AG10803 (cell line): ENCODE results near the gene SLCO3A1.

ENCODE experiments used
- DNase-seq: peaks from one replicate; pipeline ENCODE4 v3.0.0; 2010; ENCODE audit warnings: low read depth
- H3K4me3 ChIP-seq: 2 replicates; pipeline ENCODE4 v1.5.1; 2011; ENCODE audit warnings: mild to moderate bottlenecking, low read length, control low read depth
- CTCF ChIP-seq: conservative IDR thresholded peaks from 2 replicates; pipeline ENCODE4 v1.5.1; 2011; ENCODE audit warnings: mild to moderate bottlenecking, low read length, control low read depth, inconsistent platforms

SLCO3A1 gene

GRCh38 chr15:92158426-92158825 is 304.9 kb downstream of the SLCO3A1 start:
- H3K4me3 ChIP-seq, result no peak overlapping the region
- TF ChIP-seq CTCF, result no peak
- no peak for DNase-seq

DNA sequence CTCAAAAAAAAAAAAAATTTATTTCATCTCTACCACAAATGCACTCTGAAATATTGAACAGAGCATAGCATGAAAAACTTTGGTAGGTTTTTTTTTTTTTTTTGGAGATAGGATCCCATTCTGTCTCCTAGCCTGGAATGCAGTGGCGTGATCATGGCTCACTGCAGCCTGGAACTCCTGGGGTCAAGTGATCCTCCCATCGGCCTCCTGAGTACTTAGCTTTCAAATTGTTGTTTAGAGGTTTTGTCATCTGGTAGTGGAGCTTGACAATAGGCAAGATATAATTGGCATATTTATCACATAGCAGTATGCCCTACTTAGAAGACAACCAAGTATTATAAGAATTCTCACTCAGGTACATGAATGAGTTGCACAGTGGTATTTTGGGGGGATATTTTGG is 306.0 kb downstream of the SLCO3A1 start:
- H3K4me3 ChIP-seq, result no peak overlapping the region
- TF ChIP-seq CTCF, result no peak
- no peak for DNase-seq

DNA sequence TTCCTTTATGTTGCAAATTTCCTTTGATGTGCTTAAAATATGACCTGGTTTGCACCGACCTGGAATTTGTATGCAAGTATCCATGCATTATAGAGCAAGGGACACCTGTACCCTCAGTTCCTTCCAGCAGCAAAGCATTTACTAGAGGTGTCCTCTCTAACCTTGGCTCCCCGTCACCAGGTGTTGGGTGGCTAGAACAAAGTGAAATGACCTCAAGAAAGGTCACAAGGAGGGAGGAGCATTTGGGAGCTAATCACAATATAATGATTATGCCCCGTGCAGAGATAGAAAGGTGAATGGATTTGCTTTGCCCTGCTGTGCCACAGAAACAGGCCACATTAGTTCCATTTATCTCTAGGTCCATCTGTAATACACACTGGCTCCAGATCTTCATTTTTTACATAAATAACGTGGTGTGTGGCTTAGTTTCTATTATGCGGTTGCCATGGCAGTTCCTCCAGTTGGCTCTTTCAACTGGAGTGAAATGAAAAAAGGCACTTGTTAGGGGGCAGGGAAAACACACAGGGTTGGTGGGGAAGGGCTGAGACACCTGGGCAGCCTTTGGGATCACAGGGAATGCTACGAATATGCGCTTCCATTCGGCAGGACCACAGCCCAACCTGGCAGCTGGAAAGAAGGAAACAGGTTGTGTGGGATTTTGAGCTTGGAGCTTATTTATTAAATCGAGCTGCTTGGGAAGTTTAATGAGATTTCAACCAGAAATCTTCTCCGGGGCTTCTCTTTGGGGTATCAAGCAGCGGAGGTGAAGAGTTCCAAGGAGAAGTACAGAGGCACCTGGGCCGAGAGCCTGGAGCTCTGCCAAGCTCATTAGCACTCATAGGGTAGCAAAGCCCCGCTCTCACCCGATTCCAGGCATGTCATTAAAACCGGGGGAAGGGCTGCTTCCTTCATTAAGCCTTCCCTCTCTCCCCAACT is 306.7 kb downstream of the SLCO3A1 start:
- no peak overlapping the region for H3K4me3 ChIP-seq
- TF ChIP-seq CTCF, result no peak
- peak; percentile 16 for DNase-seq

DNA sequence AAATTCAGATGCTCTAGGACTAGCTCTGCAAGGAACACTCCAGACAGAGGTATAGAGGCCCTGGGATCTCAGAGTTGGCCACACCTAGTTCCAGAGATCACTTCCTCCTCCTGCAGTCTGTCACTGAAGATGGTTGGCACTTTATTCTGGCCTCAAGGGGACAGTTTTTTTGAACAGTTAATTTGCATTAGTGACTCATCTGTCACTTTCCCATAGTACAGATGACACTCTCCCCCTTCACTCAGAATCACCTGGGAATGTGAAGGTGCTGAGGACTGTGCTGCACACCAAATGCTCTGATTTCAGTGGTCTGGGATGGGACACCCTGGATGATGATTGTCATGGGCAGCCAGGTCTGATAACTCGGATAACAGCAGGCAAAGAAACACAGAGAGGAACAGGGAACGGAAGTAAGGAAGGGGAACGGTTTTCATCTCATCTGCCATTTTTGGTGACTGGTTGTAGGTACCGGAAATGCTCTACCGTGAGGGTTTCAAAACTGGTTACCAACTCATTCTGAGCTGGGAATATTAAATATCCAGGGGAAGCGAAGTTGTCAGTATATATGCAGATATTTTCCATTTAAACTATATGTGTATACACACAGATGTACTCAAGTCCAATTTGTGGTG is 307.6 kb downstream of the SLCO3A1 start:
- H3K4me3 ChIP-seq, result no peak overlapping the region
- no peak for TF ChIP-seq CTCF
- no peak for DNase-seq

DNA sequence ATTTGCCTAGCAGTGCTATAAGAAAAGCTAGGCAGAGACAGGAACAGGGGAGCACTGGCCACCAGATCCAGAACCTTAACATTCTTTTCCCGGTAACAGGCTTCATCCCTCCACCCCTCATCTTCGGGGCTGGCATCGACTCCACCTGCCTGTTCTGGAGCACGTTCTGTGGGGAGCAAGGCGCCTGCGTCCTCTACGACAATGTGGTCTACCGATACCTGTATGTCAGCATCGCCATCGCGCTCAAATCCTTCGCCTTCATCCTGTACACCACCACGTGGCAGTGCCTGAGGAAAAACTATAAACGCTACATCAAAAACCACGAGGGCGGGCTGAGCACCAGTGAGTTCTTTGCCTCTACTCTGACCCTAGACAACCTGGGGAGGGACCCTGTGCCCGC is 309.1 kb downstream of the SLCO3A1 start:
- TF ChIP-seq CTCF, result no peak
- no peak overlapping the region for H3K4me3 ChIP-seq
- no peak for DNase-seq

DNA sequence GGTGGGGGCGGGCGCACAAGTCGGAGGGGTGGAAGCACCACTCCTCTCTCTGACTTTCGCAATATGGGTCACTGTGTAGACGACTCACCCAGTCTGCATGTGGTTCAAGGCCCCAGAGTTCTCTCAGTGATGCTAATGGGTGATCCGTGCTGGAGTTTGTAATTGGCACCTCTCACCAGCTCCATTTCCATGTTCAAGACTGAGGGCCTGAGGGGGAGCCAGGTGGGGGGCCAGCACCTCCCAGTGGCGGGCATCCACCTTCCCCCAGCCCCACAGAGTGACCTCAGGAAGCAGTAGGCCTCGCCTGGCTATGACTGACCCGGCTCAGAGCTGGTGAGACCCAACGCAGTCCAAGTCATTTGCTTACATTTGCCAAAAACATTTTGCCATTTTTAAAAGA is 310.1 kb downstream of the SLCO3A1 start:
- H3K4me3 ChIP-seq, result no peak overlapping the region
- peak; percentile 23 for DNase-seq
- no peak for TF ChIP-seq CTCF
